Spinal cord (tissue), 10 donors: ENCODE results near the gene RNF145. TPM values are rescaled to one million over a fixed set of nuclear protein-coding genes. Genes with fewer than 3 reads are reported as not detected.
A peak's percentile ranks its signal among the peaks of the same experiment; 100 is the strongest.
"Not testable (repeated sequence)": the region's sequence is repeated elsewhere in the genome, so short reads cannot be mapped to it uniquely, and the experiment has no call there.

ENCODE experiments used
- DNase-seq, 6 donors: peaks; one replicate each; pipeline versions ENCODE4 v3.0.0 to v3.0.0-alpha.2; 2013 to 2015; ENCODE audit warnings: low spot score in 6 of 6, low read depth in 4 of 6
- H3K27ac ChIP-seq: one replicate; pipeline ENCODE4 v1.5.1; 2013; ENCODE audit warnings: low read depth, low read length, control low read depth
- H3K27me3 ChIP-seq: one replicate; pipeline ENCODE4 v1.6.1; 2013; ENCODE audit warnings: low read length; ENCODE audit not compliant: control insufficient read depth, insufficient read depth
- H3K36me3 ChIP-seq: one replicate; pipeline ENCODE4 v1.6.1; 2013; ENCODE audit warnings: low read length; ENCODE audit not compliant: control insufficient read depth, insufficient read depth
- H3K4me1 ChIP-seq: one replicate; pipeline ENCODE4 v1.6.1; 2013; ENCODE audit warnings: low read length; ENCODE audit not compliant: control insufficient read depth, insufficient read depth
- H3K4me3 ChIP-seq: one replicate; pipeline ENCODE4 v1.5.1; 2013; ENCODE audit warnings: low read depth, low read length, control low read depth
- H3K9me3 ChIP-seq: one replicate; pipeline ENCODE4 v1.6.1; 2013; ENCODE audit warnings: low read length; ENCODE audit not compliant: control insufficient read depth, insufficient read depth
- WGBS: methylation state at CpG from one replicate; pipeline ENCODE4 v1.1.5; 2013; ENCODE audit warnings: missing lambda C conversion rate; ENCODE audit not compliant: insufficient coverage; 5-methylcytosine and 5-hydroxymethylcytosine counted together
- polyA plus RNA-seq, 2 donors: library from polyadenylated mRNA; unstranded; fragments of 120-200 nt; gene quantifications; one replicate each; pipeline ENCODE4 v1.2.1, GENCODE V29; 2013; ENCODE audit not compliant: insufficient read length in 2 of 2
- total RNA-seq, 2 donors: library from RNA; depleted of rRNA in 1 of 2; stranded (reverse); fragments of 120-200 nt in 1 of 2; fragments of >200 nt in 1 of 2; gene quantifications; one replicate each; pipeline versions ENCODE4 v1.2.3 to v1.2.4, GENCODE V29; 2013 to 2014
- donor health status: healthy.

The RNF145 gene
- total and polyA plus RNA-seq, 4 donors, result 52.2 to 105 (median 85.6) TPM

GRCh38 chr5:159131951-159132350, 77.4 kb downstream of the RNF145 start:
- Histone ChIP-seq H3K4me3 (no peak overlapping the region), H3K36me3 (no peaks in the 10 kb centered on the region), H3K27ac (no peak overlapping the region), H3K4me1 (peaks cover 2% of the 10 kb centered on the region), H3K27me3 (no peaks in the 10 kb centered on the region), H3K9me3 (no peaks in the 10 kb centered on the region)
- no CpG with 5 or more reads among the region's 4 CpGs for WGBS
- peak in 1 of 6 donors; percentile 27 for DNase-seq

- no peaks in the 10 kb centered on the region for H3K36me3 ChIP-seq
- WGBS, result no CpG with 5 or more reads among the region's 3 CpGs
These were observed 78.5 kb downstream of the RNF145 start for GRCh38 chr5:159130871-159131270.

GRCh38 chr5:159128070-159128541, 81.2 kb downstream of the RNF145 start:
- Histone ChIP-seq H3K4me1 (peaks cover 2% of the 10 kb centered on the region), H3K36me3 (no peaks in the 10 kb centered on the region), H3K27me3 (no peaks in the 10 kb centered on the region), H3K9me3 (peaks cover 4% of the 10 kb centered on the region), H3K27ac (no peak overlapping the region), H3K4me3 (no peak overlapping the region)
- no peak for DNase-seq
- WGBS, result 94% methylated on average over 4 of the region's 6 CpGs

More at GRCh38 chr5:159130871-159131270, 78.5 kb downstream of the RNF145 start:
- H3K27me3 ChIP-seq, result no peaks in the 10 kb centered on the region
- peaks cover 2% of the 10 kb centered on the region for H3K4me1 ChIP-seq
- no peaks in the 10 kb centered on the region for H3K9me3 ChIP-seq
- no peak overlapping the region for H3K27ac ChIP-seq
- DNase-seq, result no peak
- no peak overlapping the region for H3K4me3 ChIP-seq

- no peak overlapping the region for H3K27ac ChIP-seq
- peaks cover 4% of the 10 kb centered on the region for H3K9me3 ChIP-seq
- H3K4me1 ChIP-seq, result no peaks in the 10 kb centered on the region
- no peaks in the 10 kb centered on the region for H3K27me3 ChIP-seq
- 100% methylated on average over 2 of the region's 3 CpGs for WGBS
- DNase-seq, result no peak
- H3K4me3 ChIP-seq, result no peak overlapping the region
- no peaks in the 10 kb centered on the region for H3K36me3 ChIP-seq
These were observed 85.7 kb downstream of the RNF145 start for GRCh38 chr5:159123700-159124099.

GRCh38 chr5:159123189-159123588, 86.2 kb downstream of the RNF145 start:
- no peak for DNase-seq
- H3K27ac ChIP-seq, result no peak overlapping the region
- no peaks in the 10 kb centered on the region for H3K4me1 ChIP-seq
- H3K4me3 ChIP-seq, result no peak overlapping the region
- no CpG with 5 or more reads among the region's 2 CpGs for WGBS
- no peaks in the 10 kb centered on the region for H3K27me3 ChIP-seq
- H3K36me3 ChIP-seq, result no peaks in the 10 kb centered on the region
- peaks cover 4% of the 10 kb centered on the region for H3K9me3 ChIP-seq

- no CpG with 5 or more reads among the region's 3 CpGs for WGBS
- H3K4me3 ChIP-seq, result no peak overlapping the region
- H3K27ac ChIP-seq, result no peak overlapping the region
- H3K36me3 ChIP-seq, result no peaks in the 10 kb centered on the region
- no peaks in the 10 kb centered on the region for H3K4me1 ChIP-seq
- no peaks in the 10 kb centered on the region for H3K27me3 ChIP-seq
- no peak for DNase-seq
- peaks cover 4% of the 10 kb centered on the region for H3K9me3 ChIP-seq
These were observed 88.3 kb downstream of the RNF145 start for GRCh38 chr5:159121061-159121460.

- 83% methylated on average over 1 of the region's 4 CpGs for WGBS
- Histone ChIP-seq H3K9me3 (peaks cover 1% of the 10 kb centered on the region), H3K4me1 (no peaks in the 10 kb centered on the region), H3K27me3 (no peaks in the 10 kb centered on the region), H3K36me3 (no peaks in the 10 kb centered on the region), H3K27ac (no peak overlapping the region), H3K4me3 (no peak overlapping the region)
- no peak for DNase-seq
These were observed 88.9 kb downstream of the RNF145 start for GRCh38 chr5:159120446-159120845.

- H3K4me1 ChIP-seq, DNase-seq, H3K36me3 ChIP-seq, H3K27ac ChIP-seq, H3K9me3 ChIP-seq, H3K4me3 ChIP-seq, H3K27me3 ChIP-seq: not testable (repeated sequence)
- WGBS, result 100% methylated on average over 2 of the region's 4 CpGs
These were observed 89.5 kb downstream of the RNF145 start for GRCh38 chr5:159119842-159120241.

GRCh38 chr5:159118958-159119659, 90.2 kb downstream of the RNF145 start:
- H3K9me3 ChIP-seq, DNase-seq, H3K36me3 ChIP-seq, H3K4me3 ChIP-seq, H3K4me1 ChIP-seq, H3K27me3 ChIP-seq, H3K27ac ChIP-seq: not testable (repeated sequence)
- WGBS, result 95% methylated on average over 31 of the region's 39 CpGs

GRCh38 chr5:159113405-159113804, 95.9 kb downstream of the RNF145 start:
- Histone ChIP-seq H3K36me3 (no peaks in the 10 kb centered on the region), H3K4me3 (no peak overlapping the region), H3K27me3 (no peaks in the 10 kb centered on the region), H3K4me1 (no peaks in the 10 kb centered on the region), H3K27ac (no peak overlapping the region), H3K9me3 (no peaks in the 10 kb centered on the region)
- no peak for DNase-seq
